ENCODE data around the gene CERS6. TPM values are rescaled to one million over a fixed set of nuclear protein-coding genes. Genes with fewer than 3 reads are reported as not detected.

CERS6 gene
- total RNA-seq, 4 donors from 2014 or later: 45.0 to 61.2 (median 56.4) TPM

DNA sequence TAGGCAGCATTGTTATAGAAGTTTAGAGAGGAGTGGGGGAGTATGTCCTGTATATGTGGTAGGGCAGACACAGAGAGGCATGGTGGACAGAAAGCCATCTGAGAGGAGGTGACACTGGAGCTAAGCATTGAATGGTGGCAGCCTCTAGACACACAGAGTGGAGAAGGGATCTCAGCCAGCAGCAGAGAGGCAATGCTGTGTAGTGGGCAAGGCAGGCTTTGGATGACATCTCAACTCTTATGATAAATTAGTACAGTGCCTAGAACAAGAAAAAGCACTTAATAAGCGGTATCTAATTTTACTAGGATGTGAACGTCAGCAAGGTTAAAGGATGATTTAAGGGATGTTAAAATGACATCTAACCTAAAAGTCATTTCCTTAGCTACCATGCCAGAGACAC, 22.5 kb upstream of the CERS6 start:
- no peak overlapping the region for H3K4me3 ChIP-seq
- no peaks in the 10 kb centered on the region for H3K27me3 ChIP-seq
- no peaks in the 10 kb centered on the region for H3K36me3 ChIP-seq
- no peaks in the 10 kb centered on the region for H3K4me1 ChIP-seq
- no peak overlapping the region for H3K27ac ChIP-seq
- WGBS, 2 donors (ENCODE audit: low coverage in 1 of 2): 60 to 74% methylated on average over 2 of the region's 2 CpGs
- ATAC-seq: no peak
- H3K9me3 ChIP-seq: no peaks in the 10 kb centered on the region
- TF ChIP-seq POLR2A (IDR thresholded peaks at IDR 0.05) (no peak), POLR2AphosphoS5 (IDR thresholded peaks at IDR 0.05) (no peak), EP300 (IDR thresholded peaks at IDR 0.05) (no peak)
- TF ChIP-seq, protein P1, sequence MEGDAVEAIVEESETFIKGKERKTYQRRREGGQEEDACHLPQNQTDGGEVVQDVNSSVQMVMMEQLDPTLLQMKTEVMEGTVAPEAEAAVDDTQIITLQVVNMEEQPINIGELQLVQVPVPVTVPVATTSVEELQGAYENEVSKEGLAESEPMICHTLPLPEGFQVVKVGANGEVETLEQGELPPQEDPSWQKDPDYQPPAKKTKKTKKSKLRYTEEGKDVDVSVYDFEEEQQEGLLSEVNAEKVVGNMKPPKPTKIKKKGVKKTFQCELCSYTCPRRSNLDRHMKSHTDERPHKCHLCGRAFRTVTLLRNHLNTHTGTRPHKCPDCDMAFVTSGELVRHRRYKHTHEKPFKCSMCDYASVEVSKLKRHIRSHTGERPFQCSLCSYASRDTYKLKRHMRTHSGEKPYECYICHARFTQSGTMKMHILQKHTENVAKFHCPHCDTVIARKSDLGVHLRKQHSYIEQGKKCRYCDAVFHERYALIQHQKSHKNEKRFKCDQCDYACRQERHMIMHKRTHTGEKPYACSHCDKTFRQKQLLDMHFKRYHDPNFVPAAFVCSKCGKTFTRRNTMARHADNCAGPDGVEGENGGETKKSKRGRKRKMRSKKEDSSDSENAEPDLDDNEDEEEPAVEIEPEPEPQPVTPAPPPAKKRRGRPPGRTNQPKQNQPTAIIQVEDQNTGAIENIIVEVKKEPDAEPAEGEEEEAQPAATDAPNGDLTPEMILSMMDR (IDR thresholded peaks at IDR 0.05): no peak

DNA sequence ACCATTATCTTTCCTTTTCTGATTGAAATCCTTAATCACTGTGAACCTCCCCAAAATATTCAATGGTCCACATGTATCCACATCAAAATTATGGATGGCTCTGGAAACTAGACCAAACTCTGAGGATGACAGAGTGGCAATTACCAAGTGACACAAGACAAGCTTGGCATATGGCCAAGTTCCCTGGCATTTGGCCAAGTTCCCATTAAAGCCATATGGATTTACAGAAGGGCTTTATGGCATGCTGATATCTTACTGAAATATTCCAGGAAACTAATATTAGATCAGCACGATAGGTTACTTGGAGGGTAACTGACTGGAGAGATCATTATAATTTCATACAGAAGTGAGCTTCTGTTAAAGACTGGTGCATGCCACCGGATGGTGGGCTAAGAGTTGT, 21.9 kb upstream of the CERS6 start:
- ATAC-seq: no peak
- TF ChIP-seq EP300 (IDR thresholded peaks at IDR 0.05) (no peak), POLR2AphosphoS5 (IDR thresholded peaks at IDR 0.05) (peak; percentile 19)
- Histone ChIP-seq H3K27me3 (no peaks in the 10 kb centered on the region), H3K27ac (no peak overlapping the region), H3K36me3 (no peaks in the 10 kb centered on the region), H3K4me3 (no peak overlapping the region), H3K4me1 (no peaks in the 10 kb centered on the region), H3K9me3 (no peaks in the 10 kb centered on the region)
- 55 to 63% methylated on average over 2 of the region's 2 CpGs for WGBS, 2 donors (ENCODE audit: low coverage in 1 of 2)

DNA sequence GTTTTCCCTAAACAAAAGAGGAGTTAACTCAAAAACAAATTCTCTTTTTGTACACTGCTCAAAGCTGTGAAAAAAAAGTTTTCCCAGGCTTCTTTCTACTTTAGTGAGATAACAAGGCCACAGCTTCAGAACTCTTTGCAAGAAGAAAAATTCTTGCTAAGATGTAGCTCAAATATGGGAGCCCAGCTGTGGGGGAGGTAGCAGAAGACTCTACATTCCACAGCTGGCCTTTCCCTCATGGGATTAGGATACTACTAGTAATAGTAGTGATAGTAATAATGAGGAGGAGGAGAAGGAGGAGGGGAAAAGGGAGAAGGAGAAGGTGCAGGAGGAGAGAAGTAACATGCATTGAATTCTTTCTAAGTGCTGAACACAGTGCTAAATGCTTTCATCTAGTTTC, 19.2 kb upstream of the CERS6 start:
- H3K36me3 ChIP-seq: no peaks in the 10 kb centered on the region
- H3K27ac ChIP-seq: no peak overlapping the region
- no peaks in the 10 kb centered on the region for H3K27me3 ChIP-seq
- TF ChIP-seq, protein P1 (IDR thresholded peaks at IDR 0.05): no peak
- TF ChIP-seq EP300 (IDR thresholded peaks at IDR 0.05) (no peak), POLR2AphosphoS5 (IDR thresholded peaks at IDR 0.05) (no peak), POLR2A (IDR thresholded peaks at IDR 0.05) (no peak)
- H3K4me1 ChIP-seq: peaks cover 0 to 6% (median 0%) of the 10 kb centered on the region in 3 donors
- ATAC-seq: no peak
- no peak overlapping the region for H3K4me3 ChIP-seq
- no peaks in the 10 kb centered on the region for H3K9me3 ChIP-seq

DNA sequence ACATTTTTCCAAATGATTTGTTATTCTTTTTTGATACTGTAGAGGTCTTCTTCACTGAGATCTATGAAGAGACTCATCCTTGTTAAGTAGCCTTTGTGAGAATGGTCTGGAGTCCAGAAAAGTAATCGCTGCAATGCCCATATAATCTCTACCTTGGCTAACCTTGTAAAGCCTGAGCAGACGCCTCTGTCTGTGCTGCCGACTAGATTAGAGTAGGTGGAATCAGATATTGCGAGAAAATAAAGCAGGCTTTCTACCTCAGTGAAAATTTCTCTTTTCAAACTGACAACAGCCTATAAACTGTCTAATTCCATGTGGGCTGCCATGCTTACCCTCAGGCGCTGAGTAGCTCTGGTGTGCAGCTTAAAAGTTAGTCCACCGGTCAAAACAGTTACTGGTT, 17.5 kb upstream of the CERS6 start:
- no peaks in the 10 kb centered on the region for H3K9me3 ChIP-seq
- no peaks in the 10 kb centered on the region for H3K36me3 ChIP-seq
- no peaks in the 10 kb centered on the region for H3K27me3 ChIP-seq
- no peak for ATAC-seq
- WGBS, 2 donors (ENCODE audit: low coverage in 1 of 2): 96 to 100% methylated on average over 1 to 3 of the region's 6 CpGs
- peaks cover 0 to 6% (median 0%) of the 10 kb centered on the region in 3 donors for H3K4me1 ChIP-seq
- no peak overlapping the region for H3K27ac ChIP-seq
- no peak overlapping the region for H3K4me3 ChIP-seq
- TF ChIP-seq POLR2AphosphoS5 (IDR thresholded peaks at IDR 0.05): no peak
- TF ChIP-seq EP300 (IDR thresholded peaks at IDR 0.05): no peak
- no peak for TF ChIP-seq POLR2A (IDR thresholded peaks at IDR 0.05)
- TF ChIP-seq, protein P1 (IDR thresholded peaks at IDR 0.05): no peak

DNA sequence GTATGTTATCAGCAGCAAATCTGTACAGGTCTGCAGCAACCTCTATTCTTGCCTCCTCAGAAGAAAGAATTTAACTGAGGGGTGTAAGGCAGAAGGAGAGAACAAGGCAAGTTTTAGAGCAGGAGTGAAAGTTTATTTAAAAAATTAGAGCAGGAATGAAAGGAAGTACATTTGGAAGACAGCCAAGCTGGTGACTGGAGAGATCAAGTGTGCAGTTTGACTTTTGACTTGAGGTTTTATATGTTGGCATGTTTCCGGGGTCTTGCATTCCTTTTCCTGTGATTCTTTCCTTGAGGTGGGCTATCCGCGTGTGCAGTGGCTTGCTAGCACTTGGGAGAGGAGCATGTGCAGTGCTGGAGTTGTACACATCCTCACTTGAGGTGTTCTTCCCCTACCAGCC, 16.5 kb upstream of the CERS6 start:
- WGBS, 2 donors (ENCODE audit: low coverage in 1 of 2): 45 to 65% methylated on average over 3 of the region's 3 CpGs
- Histone ChIP-seq H3K4me1 (peaks cover 0 to 6% (median 0%) of the 10 kb centered on the region in 3 donors), H3K4me3 (no peak overlapping the region), H3K9me3 (no peaks in the 10 kb centered on the region), H3K27me3 (no peaks in the 10 kb centered on the region), H3K36me3 (no peaks in the 10 kb centered on the region), H3K27ac (no peak overlapping the region)
- no peak for ATAC-seq
- no peak for TF ChIP-seq POLR2AphosphoS5 (IDR thresholded peaks at IDR 0.05)
- TF ChIP-seq, protein P1 (IDR thresholded peaks at IDR 0.05): no peak
- TF ChIP-seq EP300 (IDR thresholded peaks at IDR 0.05): no peak
- TF ChIP-seq POLR2A (IDR thresholded peaks at IDR 0.05): no peak
